A549 (cell line): ENCODE results near the gene HGFAC. TPM values are rescaled to one million over a fixed set of nuclear protein-coding genes. Genes with fewer than 3 reads are reported as not detected.

Experiments
- ATAC-seq, 2 experiments: fragments of 200-7000 bp in 1 of 2; fragments of >200 bp in 1 of 2; cut with Nextera tagmentation in 1 of 2; cut with Tn5 transposase in 1 of 2; 3 replicates each; pipeline versions ENCODE4 v1.8.0 to v1.9.1; 2018 to 2020; ENCODE audit warnings: mild to moderate bottlenecking in 1 of 2, moderate library complexity in 1 of 2
- CTCF ChIA-PET: fragments of 300-600 bp; sonication (Branson Sonifier 250); formaldehyde crosslinking; extraction: SDS; loops from one replicate; lab custom pipeline; 2021; ENCODE audit warnings: antibody characterized with exemption, inconsistent platforms; lab: Yijun Ruan, JAX
- POLR2A ChIA-PET: fragments of 350-600 bp; formaldehyde crosslinking; extraction: SDS; loops from one replicate; lab custom pipeline; 2021; ENCODE audit warnings: antibody characterized with exemption, inconsistent platforms; lab: Yijun Ruan, JAX
- DNase-seq, 2 experiments: peaks; one replicate each; pipeline versions ENCODE4 v3.0.0 to v3.0.0-alpha.2; 2011 to 2016; ENCODE audit warnings: low read depth in 1 of 2, low spot score in 1 of 2
- FAIRE-seq: peaks from 2 replicates; lab custom pipeline; 2011; peaks lifted over from hg19 to GRCh38; lab: Jason Lieb, UNC
- H3K27ac ChIP-seq, 2 experiments: fragments of >200 bp; sonication (Bioruptor Twin); formaldehyde crosslinking; 3 replicates each; pipeline ENCODE4 v1.5.1; 2016 to 2017
- H3K4me1 ChIP-seq: fragments of >200 bp; sonication (Bioruptor Twin); formaldehyde crosslinking; 3 replicates; pipeline ENCODE4 v1.6.1; 2016
- H3K4me2 ChIP-seq: fragments of >200 bp; sonication (Bioruptor Twin); formaldehyde crosslinking; 3 replicates; pipeline ENCODE4 v1.6.1; 2016
- H3K4me3 ChIP-seq: fragments of >200 bp; sonication (Bioruptor Twin); formaldehyde crosslinking; 3 replicates; pipeline ENCODE4 v1.5.1; 2016
- H3K9me3 ChIP-seq: fragments of >200 bp; sonication (Bioruptor Twin); formaldehyde crosslinking; 3 replicates; pipeline ENCODE4 v1.6.1; 2016
- BHLHE40 ChIP-seq: IDR thresholded peaks from 2 replicates; pipeline ENCODE4 v1.6.1; 2012; ENCODE audit warnings: low read depth, low read length, inconsistent platforms
- CBX2 ChIP-seq: fragments of 200-600 bp; sonication (generic); IDR thresholded peaks from 2 replicates; pipeline ENCODE4 v1.6.1; 2016; ENCODE audit warnings: low read depth, mild to moderate bottlenecking, borderline replicate concordance
- CEBPB ChIP-seq, 2 experiments: fragments of >200 bp in 1 of 2; sonication (Bioruptor Twin) in 1 of 2; formaldehyde crosslinking in 1 of 2; IDR thresholded peaks; 2 replicates each; pipeline ENCODE4 v1.6.1; 2012 to 2016
- ESRRA ChIP-seq: fragments of 150-350 bp; IDR thresholded peaks from 2 replicates; pipeline ENCODE4 v1.6.1; 2014; ENCODE audit warnings: mild to moderate bottlenecking, low read length, borderline replicate concordance
- FOSB ChIP-seq: fragments of 250-450 bp; sonication (Bioruptor Pico); IDR thresholded peaks from 2 replicates; pipeline ENCODE4 v1.5.0; 2020; ENCODE audit warnings: mild to moderate bottlenecking, moderate library complexity
- FOXS1 ChIP-seq: fragments of 250-450 bp; sonication (Bioruptor Pico); IDR thresholded peaks from 2 replicates; pipeline ENCODE4 v1.5.0; 2020; ENCODE audit warnings: mild to moderate bottlenecking, moderate library complexity
- HDAC2 ChIP-seq: fragments of 200-600 bp; sonication (generic); IDR thresholded peaks from 2 replicates; pipeline ENCODE4 v1.6.1; 2016
- HOXB13 ChIP-seq: fragments of 250-450 bp; sonication (Bioruptor Pico); IDR thresholded peaks from 2 replicates; pipeline ENCODE4 v1.5.0; 2020; ENCODE audit warnings: low read depth, mild to moderate bottlenecking, moderate library complexity
- KDM1A ChIP-seq: fragments of 200-600 bp; sonication (generic); IDR thresholded peaks from 2 replicates; pipeline ENCODE4 v1.6.1; 2016; ENCODE audit warnings: low read depth, mild to moderate bottlenecking
- KDM5A ChIP-seq: fragments of 200-600 bp; sonication (generic); IDR thresholded peaks from 2 replicates; pipeline ENCODE4 v1.6.1; 2016; ENCODE audit warnings: antibody characterized with exemption, mild to moderate bottlenecking
- MAFK ChIP-seq: fragments of 450-650 bp; IDR thresholded peaks from 2 replicates; pipeline ENCODE4 v1.6.1; 2014; ENCODE audit not compliant: partially characterized antibody
- MAX ChIP-seq: IDR thresholded peaks from 2 replicates; pipeline ENCODE4 v1.6.1; 2012
- NFE2L2 ChIP-seq: fragments of 150-350 bp; conservative IDR thresholded peaks from 2 replicates; pipeline ENCODE4 v1.6.1; 2014; ENCODE audit warnings: low read length
- POLR2AphosphoS2 ChIP-seq: conservative IDR thresholded peaks from 2 replicates; pipeline ENCODE4 v1.6.1; 2012; ENCODE audit warnings: low read length, improper control_type of control experiment, inconsistent platforms
- RARB ChIP-seq: fragments of 250-450 bp; sonication (Bioruptor Pico); IDR thresholded peaks from 2 replicates; pipeline ENCODE4 v1.8.0; 2021; ENCODE audit warnings: mild to moderate bottlenecking, moderate library complexity
- RFX5 ChIP-seq: fragments of 450-650 bp; IDR thresholded peaks from 2 replicates; pipeline ENCODE4 v1.7.1; 2014; ENCODE audit warnings: antibody characterized with exemption, mild to moderate bottlenecking, moderate library complexity
- SMC3 ChIP-seq: fragments of >200 bp; sonication (Bioruptor Twin); formaldehyde crosslinking; IDR thresholded peaks from 3 replicates; pipeline ENCODE4 v1.6.1; 2018; ENCODE audit warnings: inconsistent platforms
- SREBF2 ChIP-seq: fragments of 450-650 bp; IDR thresholded peaks from 2 replicates; pipeline ENCODE4 v1.6.1; 2014; ENCODE audit warnings: mild to moderate bottlenecking, moderate library complexity
- TFCP2L1 ChIP-seq: fragments of 250-450 bp; sonication (Bioruptor Pico); IDR thresholded peaks from 2 replicates; pipeline ENCODE4 v1.5.0; 2021; ENCODE audit warnings: mild to moderate bottlenecking
- USF2 ChIP-seq: fragments of 450-650 bp; IDR thresholded peaks from 2 replicates; pipeline ENCODE4 v1.6.1; 2014; ENCODE audit warnings: antibody characterized with exemption
- ZC3H11A ChIP-seq: fragments of 450-650 bp; IDR thresholded peaks from 2 replicates; pipeline ENCODE4 v1.6.1; 2014; ENCODE audit warnings: antibody characterized with exemption, mild to moderate bottlenecking
- ZFP36 ChIP-seq: fragments of 450-650 bp; IDR thresholded peaks from 2 replicates; pipeline ENCODE4 v1.6.1; 2014; ENCODE audit warnings: borderline replicate concordance; ENCODE audit not compliant: partially characterized antibody
- ZSCAN20 ChIP-seq: fragments of 250-450 bp; sonication (Bioruptor Pico); IDR thresholded peaks from 2 replicates; pipeline ENCODE4 v1.8.0; 2022; ENCODE audit warnings: mild to moderate bottlenecking, moderate library complexity
- WGBS: methylation state at CpG from one replicate; pipeline ENCODE4 v1.1.6; 2017; ENCODE audit errors: missing lambda C conversion rate; 5-methylcytosine and 5-hydroxymethylcytosine counted together
- polyA plus RNA-seq, 4 experiments: library from polyadenylated mRNA; depleted of rRNA in 3 of 4; stranded (reverse); fragments of >200 nt; fragmentation: RNase III in 1 of 4; extraction: RNeasy Plus Mini Kit Qiagen cat#74134 plus additional on column Dnase treatment in 1 of 4; gene quantifications; 2 replicates in 3 of 4; 3 replicates in 1 of 4; pipeline ENCODE4 v1.2.3, GENCODE V29; 2011 to 2017
- TF ChIP-seq, protein P1 (sequence below): fragments of >200 bp; sonication (Bioruptor Twin); formaldehyde crosslinking; IDR thresholded peaks from 3 replicates; pipeline ENCODE4 v1.5.1; 2016
- TF ChIP-seq, protein P2 (sequence below): fragments of >200 bp; sonication (Bioruptor Twin); formaldehyde crosslinking; IDR thresholded peaks from 2 replicates; pipeline ENCODE4 v1.6.1; 2016

Gene HGFAC
- polyA plus RNA-seq, 2 of the 4 experiments (the other 2 are of a cell fraction): 0.25 TPM; not detected in 1

- DNase-seq (no peak), ATAC-seq (no peak), FAIRE-seq (no peak)
- no peak overlapping the region for H3K4me3 ChIP-seq
- no peak overlapping the region for H3K27ac ChIP-seq
- 94% methylated on average over 12 of the region's 16 CpGs for WGBS
- ChIA-PET POLR2A (no interaction called here), CTCF (no interaction called here)
- H3K9me3 ChIP-seq: no peaks in the 10 kb centered on the region
- no peak overlapping the region for H3K4me2 ChIP-seq
- no peak for TF ChIP-seq HOXB13 (CRISPR knock-in tag)
- no peak for TF ChIP-seq KDM5A
- no peak for TF ChIP-seq SMC3
- TF ChIP-seq ZSCAN20 (CRISPR knock-in tag): no peak
- no peak for TF ChIP-seq NFE2L2
- TF ChIP-seq, protein P1, sequence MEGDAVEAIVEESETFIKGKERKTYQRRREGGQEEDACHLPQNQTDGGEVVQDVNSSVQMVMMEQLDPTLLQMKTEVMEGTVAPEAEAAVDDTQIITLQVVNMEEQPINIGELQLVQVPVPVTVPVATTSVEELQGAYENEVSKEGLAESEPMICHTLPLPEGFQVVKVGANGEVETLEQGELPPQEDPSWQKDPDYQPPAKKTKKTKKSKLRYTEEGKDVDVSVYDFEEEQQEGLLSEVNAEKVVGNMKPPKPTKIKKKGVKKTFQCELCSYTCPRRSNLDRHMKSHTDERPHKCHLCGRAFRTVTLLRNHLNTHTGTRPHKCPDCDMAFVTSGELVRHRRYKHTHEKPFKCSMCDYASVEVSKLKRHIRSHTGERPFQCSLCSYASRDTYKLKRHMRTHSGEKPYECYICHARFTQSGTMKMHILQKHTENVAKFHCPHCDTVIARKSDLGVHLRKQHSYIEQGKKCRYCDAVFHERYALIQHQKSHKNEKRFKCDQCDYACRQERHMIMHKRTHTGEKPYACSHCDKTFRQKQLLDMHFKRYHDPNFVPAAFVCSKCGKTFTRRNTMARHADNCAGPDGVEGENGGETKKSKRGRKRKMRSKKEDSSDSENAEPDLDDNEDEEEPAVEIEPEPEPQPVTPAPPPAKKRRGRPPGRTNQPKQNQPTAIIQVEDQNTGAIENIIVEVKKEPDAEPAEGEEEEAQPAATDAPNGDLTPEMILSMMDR: no peak
- no peak for TF ChIP-seq ESRRA
- TF ChIP-seq CEBPB (IDR thresholded peaks at IDR 0.05): no peak
- TF ChIP-seq BHLHE40: no peak
- TF ChIP-seq ZFP36: no peak
- no peak for TF ChIP-seq HDAC2
- TF ChIP-seq USF2: no peak
- TF ChIP-seq POLR2AphosphoS2: no peak
- TF ChIP-seq TFCP2L1: no peak
- TF ChIP-seq KDM1A: no peak
- no peak for TF ChIP-seq RFX5
- H3K4me1 ChIP-seq: no peaks in the 10 kb centered on the region
These were observed 18.4 kb upstream of the HGFAC start for GRCh38 chr4:3423406-3423805.

- no peak overlapping the region for H3K4me3 ChIP-seq
These were observed 17.8 kb upstream of the HGFAC start for GRCh38 chr4:3423952-3424351.

More at GRCh38 chr4:3423952-3424351, 17.8 kb upstream of the HGFAC start:
- CTCF ChIA-PET: interaction anchor here (1.2 to 1.3 kb wide), 2 partner anchors 19 to 78 kb away, joined by 3 to 5 read pairs; no protein-coding TSS in a partner anchor
- Histone ChIP-seq H3K27ac (no peak overlapping the region), H3K4me2 (no peak overlapping the region), H3K4me1 (no peaks in the 10 kb centered on the region), H3K9me3 (no peaks in the 10 kb centered on the region)
- POLR2A ChIA-PET: no interaction called here
- WGBS: 94% methylated on average over 10 of the region's 13 CpGs
- no peak for DNase-seq
- TF ChIP-seq, protein P2, sequence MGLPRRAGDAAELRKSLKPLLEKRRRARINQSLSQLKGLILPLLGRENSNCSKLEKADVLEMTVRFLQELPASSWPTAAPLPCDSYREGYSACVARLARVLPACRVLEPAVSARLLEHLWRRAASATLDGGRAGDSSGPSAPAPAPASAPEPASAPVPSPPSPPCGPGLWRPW: no peak
- TF ChIP-seq USF2 (no peak), ZC3H11A (no peak), KDM5A (no peak), FOSB (no peak), SREBF2 (no peak), CBX2 (no peak), MAFK (no peak), RARB (CRISPR knock-in tag) (no peak), HOXB13 (CRISPR knock-in tag) (no peak), BHLHE40 (no peak), MAX (no peak), FOXS1 (CRISPR knock-in tag) (no peak)
- FAIRE-seq: no peak
- no peak for ATAC-seq
